ENCODE data around the gene FGL2. TPM values are rescaled to one million over a fixed set of nuclear protein-coding genes. Genes with fewer than 3 reads are reported as not detected.

Gene FGL2
- total and polyA plus RNA-seq, 2 of the 4 experiments (the other 2 are of a cell fraction), result 0.32 to 1.3 TPM

DNA sequence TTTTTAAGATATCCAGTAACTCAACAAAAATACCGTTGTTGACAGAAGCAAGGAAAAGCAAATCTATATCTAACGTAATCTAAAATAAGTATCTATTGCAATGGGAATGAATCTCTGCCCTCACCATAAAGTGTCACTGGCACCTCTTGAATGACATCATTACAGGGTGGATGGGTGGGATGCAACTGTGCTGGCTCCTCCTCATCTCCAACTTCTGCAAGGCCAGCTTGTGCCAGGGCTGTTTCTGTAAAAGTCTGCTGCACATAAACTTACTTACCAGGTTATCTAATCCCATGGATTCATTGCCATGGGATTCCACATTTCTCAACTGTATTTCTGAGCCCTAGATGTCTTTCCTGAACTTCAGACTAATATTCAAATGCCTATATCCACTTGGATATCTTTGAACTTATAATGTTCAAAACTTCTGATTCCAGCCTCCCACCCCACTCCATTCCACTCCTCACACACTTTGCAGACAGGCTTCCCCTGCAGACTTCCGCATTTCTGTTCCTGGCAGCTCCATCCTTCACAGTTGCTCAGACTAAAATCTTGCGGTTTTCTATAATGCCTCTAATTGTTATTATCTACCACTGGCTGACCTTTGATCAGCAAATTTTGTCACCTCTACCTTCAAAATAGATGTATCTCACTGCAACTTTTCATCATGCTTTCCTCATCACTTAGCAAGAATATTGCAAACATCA lies 10.7 kb downstream of the FGL2 start:
- no peaks in the 10 kb centered on the region for H4K20me1 ChIP-seq (ENCODE audit: insufficient read depth, low read length)
- H3K18ac ChIP-seq (ENCODE audit: low read depth, low read length), result no peak overlapping the region
- H2AK9ac ChIP-seq (replicated peaks; ENCODE audit: low read depth, low read length, poor library complexity), result no peak overlapping the region
- no peak overlapping the region for H2BK20ac ChIP-seq (ENCODE audit: low read depth, low read length)
- no peak for DNase-seq
- no peak overlapping the region for H3K23ac ChIP-seq (ENCODE audit: low read depth, low read length)
- H3K9me1 ChIP-seq (ENCODE audit: insufficient read depth, low read length), result no peaks in the 10 kb centered on the region
- no peak overlapping the region for H4K5ac ChIP-seq (ENCODE audit: low read depth, low read length)
- TF ChIP-seq CHD1 (IDR thresholded peaks at IDR 0.05; ENCODE audit: low read depth, low read length) (no peak), FOS (IDR thresholded peaks at IDR 0.05; ENCODE audit: low read depth, low read length) (no peak), NFE2L2 (IDR thresholded peaks at IDR 0.05; ENCODE audit: low read depth, low read length) (no peak), CEBPB (IDR thresholded peaks at IDR 0.05; ENCODE audit: low read depth, low read length) (no peak), POLR2A (IDR thresholded peaks at IDR 0.05; ENCODE audit: low read depth, low read length) (no peak), SMC3 (IDR thresholded peaks at IDR 0.05; ENCODE audit: low read depth, low read length) (no peak)
- TF ChIP-seq, protein P1, sequence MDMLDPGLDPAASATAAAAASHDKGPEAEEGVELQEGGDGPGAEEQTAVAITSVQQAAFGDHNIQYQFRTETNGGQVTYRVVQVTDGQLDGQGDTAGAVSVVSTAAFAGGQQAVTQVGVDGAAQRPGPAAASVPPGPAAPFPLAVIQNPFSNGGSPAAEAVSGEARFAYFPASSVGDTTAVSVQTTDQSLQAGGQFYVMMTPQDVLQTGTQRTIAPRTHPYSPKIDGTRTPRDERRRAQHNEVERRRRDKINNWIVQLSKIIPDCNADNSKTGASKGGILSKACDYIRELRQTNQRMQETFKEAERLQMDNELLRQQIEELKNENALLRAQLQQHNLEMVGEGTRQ (IDR thresholded peaks at IDR 0.05; ENCODE audit: low read depth, low read length), result no peak
- no peak overlapping the region for H3K9ac ChIP-seq (ENCODE audit: low read depth, low read length)
- dilution Hi-C loops (cut with HindIII; ENCODE audit: low sequenced_read_pairs, unreplicated experiment), result no loop called here
- no peaks in the 10 kb centered on the region for H3K27me3 ChIP-seq (ENCODE audit: control insufficient read depth, insufficient read depth, low read length)
- no peaks in the 10 kb centered on the region for H3K36me3 ChIP-seq (ENCODE audit: control insufficient read depth, insufficient read depth, low read length)
- H3K4ac ChIP-seq (ENCODE audit: low read depth, low read length), result no peak overlapping the region
- H3K4me3 ChIP-seq (ENCODE audit: insufficient read depth, low read depth, low read length), result no peak overlapping the region
- H4K8ac ChIP-seq (ENCODE audit: low read depth in 2 of 2, low read length in 2 of 2), result no peak overlapping the region
- in situ Hi-C loops (cut with MboI; ENCODE audit: low sequenced_read_pairs), result no loop called here
- no peaks in the 10 kb centered on the region; the same call in 1 of the 2 replicates for H3K4me1 ChIP-seq (ENCODE audit: control insufficient read depth, insufficient read depth, low read length)
- no peaks in the 10 kb centered on the region for H3K9me3 ChIP-seq (ENCODE audit: control insufficient read depth, insufficient read depth, low read length)
- no peak overlapping the region for H2BK5ac ChIP-seq (ENCODE audit: low read depth, low read length, poor library complexity, severe bottlenecking)
- CTCF ChIA-PET, result no interaction called here
- no peak overlapping the region for H2BK120ac ChIP-seq (ENCODE audit: low read depth, low read length)
- H3K4me2 ChIP-seq (ENCODE audit: low read depth, low read length), result no peak overlapping the region
- intact Hi-C loops (cut with micrococcal nuclease), result no loop called here
- H2AK5ac ChIP-seq (ENCODE audit: low read depth, low read length), result no peak overlapping the region
- no peak overlapping the region for H2BK15ac ChIP-seq (ENCODE audit: low read depth, low read length)
- 44% methylated on average over 2 of the region's 4 CpGs; no CpG with 5 or more reads in 1 of the 2 experiments for WGBS, 2 experiments (ENCODE audit: extremely low coverage in 2 of 2, insufficient read length in 1 of 2)
- no peak overlapping the region for H3K14ac ChIP-seq (replicated peaks; ENCODE audit: low read depth, low read length)
- no peaks in the 10 kb centered on the region for H3K79me1 ChIP-seq (ENCODE audit: low read depth in 1 of 2, low read length in 2 of 2)
- no peak overlapping the region for H2AFZ ChIP-seq (replicated peaks; ENCODE audit: low read length, poor library complexity)
- no peak overlapping the region for H3K27ac ChIP-seq (ENCODE audit: insufficient read depth, low read length)
- H3K56ac ChIP-seq (ENCODE audit: extremely low read depth, insufficient read depth, low read length), result no peak overlapping the region
- no peak overlapping the region for H4K91ac ChIP-seq (ENCODE audit: insufficient read depth, low read depth, low read length)
- POLR2A ChIA-PET (ENCODE audit: unreplicated experiment), result no interaction called here
- ATAC-seq (ENCODE audit: low read depth), result no peak
- no TSS peak for BruUV-seq (replicated peaks)

All from IMR-90 (cell line).